Activated CD8-positive, alpha-beta memory T cell treated with anti-CD3 and anti-CD28 coated beads for 36 hours (primary cell): ENCODE data around the gene COL23A1. TPM values are rescaled to one million over a fixed set of nuclear protein-coding genes. Genes with fewer than 3 reads are reported as not detected.

ENCODE experiments used
- CTCF ChIA-PET: fragments of 350-600 bp; sonication (Branson Sonifier 250); formaldehyde crosslinking; loops from one replicate; lab custom pipeline; 2021; ENCODE audit warnings: antibody characterized with exemption; lab: Charles Lee
- POLR2A ChIA-PET: fragments of 350-600 bp; sonication (Branson Sonifier 250); formaldehyde crosslinking; loops from one replicate; lab custom pipeline; 2021; ENCODE audit warnings: antibody characterized with exemption; lab: Charles Lee
- total RNA-seq, 2 experiments: library from RNA; stranded (reverse); gene quantifications; one replicate each; pipeline ENCODE4 v1.2.3, GENCODE V29; 2021

COL23A1 gene
- total RNA-seq, 2 experiments from 2014 or later, result 0.11 to 0.13 TPM

- CTCF ChIA-PET, result no interaction called here
- POLR2A ChIA-PET, result no interaction called here
These were observed 156.0 kb downstream of the COL23A1 start for GRCh38 chr5:178434016-178434761.

DNA sequence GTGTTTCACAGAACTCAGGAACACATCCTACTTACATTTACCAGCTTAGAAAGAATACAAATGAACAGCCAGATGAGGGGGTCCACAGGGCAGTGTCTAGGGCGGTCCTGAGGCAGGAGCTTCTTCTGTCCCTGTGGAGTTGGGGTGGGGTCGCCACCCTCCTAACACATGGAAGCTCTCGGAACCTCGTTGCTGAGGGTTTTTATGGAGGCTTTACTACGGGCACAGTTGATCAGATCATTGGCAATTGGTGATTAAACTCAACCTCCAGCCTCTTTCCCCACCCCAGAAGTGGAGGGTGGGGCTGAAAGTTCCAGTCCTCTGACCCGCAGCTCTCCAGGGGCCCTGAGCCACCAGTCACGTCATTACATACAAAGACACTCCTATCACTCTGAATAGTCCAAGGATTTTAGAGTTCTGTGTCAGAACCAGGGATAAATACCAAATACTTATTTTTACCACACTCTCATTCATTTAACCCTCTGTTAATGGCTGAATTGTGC, 156.9 kb downstream of the COL23A1 start:
- CTCF ChIA-PET, result no interaction called here
- POLR2A ChIA-PET, result no interaction called here

DNA sequence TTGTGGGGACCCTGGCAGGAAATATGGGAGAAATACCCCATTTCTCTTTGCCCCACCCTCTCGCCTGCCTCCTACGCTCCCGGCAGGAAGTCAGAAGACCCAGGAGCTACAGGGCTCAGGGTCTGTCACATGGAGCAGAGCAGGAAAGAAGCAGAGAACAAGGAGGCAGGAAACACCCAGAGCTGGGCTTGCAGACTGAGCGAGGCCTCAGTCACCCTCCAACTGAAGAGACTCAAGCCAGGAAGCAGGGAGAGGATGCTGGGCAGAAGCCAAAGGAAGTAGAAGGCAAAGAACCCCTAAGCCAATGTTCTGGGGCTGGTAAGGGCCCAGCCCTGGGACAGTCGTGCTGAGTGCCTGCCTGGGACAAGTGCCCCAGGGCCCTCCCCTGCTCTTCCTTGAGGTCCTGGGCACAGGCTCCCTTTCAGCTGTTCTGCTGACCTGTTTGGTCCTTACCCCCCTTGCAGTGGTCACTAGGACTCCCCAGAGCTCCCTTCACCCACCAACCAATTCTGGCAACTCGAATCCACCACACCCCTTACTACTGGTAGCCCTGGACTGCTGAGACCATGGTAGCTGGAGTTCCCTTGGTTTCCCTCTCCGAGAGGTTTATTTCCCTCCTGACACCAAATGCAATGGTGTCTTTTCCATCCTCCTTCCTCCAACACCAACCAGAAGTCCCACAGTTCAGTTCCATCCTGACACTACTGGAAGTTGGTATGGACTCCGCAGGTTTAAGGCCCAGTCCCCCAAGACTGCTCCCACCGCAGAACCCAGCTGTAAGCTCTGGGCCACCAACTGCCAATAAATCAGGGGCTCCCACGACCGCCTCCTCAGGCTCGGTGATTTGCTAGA, 157.5 kb downstream of the COL23A1 start:
- ChIA-PET CTCF (no interaction called here), POLR2A (no interaction called here)

DNA sequence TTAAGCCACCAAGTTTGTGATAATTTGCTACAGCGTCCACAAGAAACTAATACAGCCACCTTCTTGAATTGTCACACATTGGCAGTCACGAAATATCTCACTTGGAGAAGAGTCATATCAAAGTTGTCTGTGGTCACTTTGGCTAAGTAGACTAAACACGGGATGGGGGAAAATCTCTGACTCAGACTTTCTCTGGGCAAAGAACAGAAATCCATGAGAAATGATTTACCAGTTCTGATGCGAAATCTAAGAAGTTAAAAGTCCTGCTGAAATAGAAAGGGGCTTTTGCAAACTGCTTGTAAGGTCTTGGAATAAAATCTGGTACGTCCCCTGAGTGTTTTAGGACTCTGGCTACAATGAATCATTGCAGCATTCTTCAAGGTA, 158.4 kb downstream of the COL23A1 start:
- POLR2A ChIA-PET, result no interaction called here
- CTCF ChIA-PET, result no interaction called here

- CTCF ChIA-PET, result no interaction called here
- POLR2A ChIA-PET, result no interaction called here
These were observed 159.0 kb downstream of the COL23A1 start for GRCh38 chr5:178431063-178431781.

DNA sequence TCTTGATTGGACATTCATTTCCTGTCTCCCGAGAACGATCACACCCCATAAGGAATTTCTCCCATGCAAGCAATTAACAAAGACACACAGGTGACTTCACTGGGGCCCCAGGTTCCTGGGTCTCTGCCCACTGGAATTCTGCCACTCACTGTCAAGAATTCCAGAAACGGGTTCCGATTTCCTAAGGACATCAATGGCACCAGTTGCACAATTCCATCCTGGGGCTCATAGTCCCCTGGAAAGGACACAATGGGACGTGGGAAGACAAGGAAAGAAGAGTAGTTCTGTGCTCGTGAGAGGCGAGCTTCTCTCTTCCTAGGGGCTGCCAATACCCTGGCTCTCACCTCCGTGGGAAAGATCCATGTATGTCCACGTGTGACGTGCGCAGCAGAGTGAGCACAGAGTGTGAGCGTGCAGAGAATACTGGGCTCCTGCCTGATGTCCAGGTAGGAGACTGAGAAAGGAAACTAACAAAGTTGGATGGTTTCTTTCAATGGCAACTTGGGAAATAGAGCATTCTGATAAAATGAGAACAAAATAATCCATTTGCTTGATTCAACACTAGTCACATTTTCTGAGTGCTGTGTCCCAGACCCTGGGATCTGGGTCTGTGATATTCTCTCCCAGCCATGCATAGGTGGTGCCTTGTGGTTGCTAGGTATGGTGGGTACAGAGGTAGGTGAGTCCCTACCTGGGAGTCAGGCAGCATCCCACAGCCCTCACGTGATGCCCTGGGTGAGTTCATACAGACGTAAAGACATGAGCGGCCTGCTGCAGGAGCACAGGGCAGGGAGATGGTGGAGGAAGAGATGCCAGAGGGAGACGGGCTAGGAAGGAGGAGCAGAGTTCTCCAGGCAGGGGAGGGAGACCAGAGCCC, 159.8 kb downstream of the COL23A1 start:
- CTCF ChIA-PET, result no interaction called here
- POLR2A ChIA-PET, result no interaction called here

DNA sequence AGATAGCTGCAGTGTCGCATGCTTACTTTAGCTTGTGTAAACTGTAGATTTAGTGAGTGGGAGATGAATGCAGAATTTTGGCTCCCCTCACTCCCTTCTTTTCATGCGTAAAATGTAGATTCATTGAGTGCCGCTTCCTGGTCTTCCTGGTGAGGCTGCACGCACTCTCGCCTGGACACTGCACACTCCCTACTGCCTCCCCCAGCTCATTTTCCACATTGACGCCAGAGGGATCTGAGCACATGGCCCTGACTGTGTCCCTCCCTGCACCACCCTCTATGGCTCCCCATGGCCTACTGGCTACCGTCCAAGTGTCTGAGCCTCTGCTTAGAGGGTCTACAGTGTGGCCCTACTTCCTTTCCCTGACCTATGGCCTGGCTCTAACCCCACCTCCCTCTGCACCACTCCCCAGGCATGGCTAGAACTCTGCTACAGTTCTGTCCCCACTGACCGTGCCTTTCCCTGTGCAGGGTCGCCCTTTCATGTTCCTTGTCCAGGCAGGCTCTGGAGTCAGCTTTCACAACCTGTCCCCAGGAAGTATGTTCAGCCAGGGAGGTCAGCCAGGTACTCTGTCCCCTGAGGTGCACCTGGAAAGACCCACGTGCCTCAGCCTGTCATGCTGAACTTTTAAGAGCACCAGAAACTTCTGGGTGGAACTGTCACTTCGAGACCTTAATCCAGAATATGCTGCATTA, 160.6 kb downstream of the COL23A1 start:
- ChIA-PET CTCF (interaction anchor here (0.8 kb wide), 1 partner anchor 9 kb away, joined by 3 read pairs; no protein-coding TSS in a partner anchor), POLR2A (no interaction called here)

DNA sequence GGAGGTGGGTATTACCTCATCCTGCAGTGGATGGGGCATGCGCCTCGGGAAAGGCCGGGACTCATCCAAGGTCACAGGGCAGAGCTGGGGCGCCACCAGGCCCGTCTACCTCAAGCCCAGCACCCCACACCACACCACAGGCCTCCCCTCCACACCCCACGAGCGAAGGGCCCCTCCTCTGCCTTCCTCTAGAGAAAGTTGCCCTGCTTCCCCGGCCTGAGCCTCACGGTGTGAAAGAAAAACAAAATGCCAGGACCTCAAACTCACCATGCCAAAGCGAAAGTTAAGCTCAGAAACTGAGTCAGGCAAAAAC, 161.1 kb downstream of the COL23A1 start:
- POLR2A ChIA-PET, result no interaction called here
- CTCF ChIA-PET, result interaction anchor here (0.8 kb wide), 1 partner anchor 9 kb away, joined by 3 read pairs; no protein-coding TSS in a partner anchor

GRCh38 chr5:178428341-178429155, 161.6 kb downstream of the COL23A1 start:
- POLR2A ChIA-PET, result no interaction called here
- CTCF ChIA-PET, result no interaction called here

- ChIA-PET CTCF (no interaction called here), POLR2A (no interaction called here)
These were observed 162.5 kb downstream of the COL23A1 start for GRCh38 chr5:178427576-178428197.

DNA sequence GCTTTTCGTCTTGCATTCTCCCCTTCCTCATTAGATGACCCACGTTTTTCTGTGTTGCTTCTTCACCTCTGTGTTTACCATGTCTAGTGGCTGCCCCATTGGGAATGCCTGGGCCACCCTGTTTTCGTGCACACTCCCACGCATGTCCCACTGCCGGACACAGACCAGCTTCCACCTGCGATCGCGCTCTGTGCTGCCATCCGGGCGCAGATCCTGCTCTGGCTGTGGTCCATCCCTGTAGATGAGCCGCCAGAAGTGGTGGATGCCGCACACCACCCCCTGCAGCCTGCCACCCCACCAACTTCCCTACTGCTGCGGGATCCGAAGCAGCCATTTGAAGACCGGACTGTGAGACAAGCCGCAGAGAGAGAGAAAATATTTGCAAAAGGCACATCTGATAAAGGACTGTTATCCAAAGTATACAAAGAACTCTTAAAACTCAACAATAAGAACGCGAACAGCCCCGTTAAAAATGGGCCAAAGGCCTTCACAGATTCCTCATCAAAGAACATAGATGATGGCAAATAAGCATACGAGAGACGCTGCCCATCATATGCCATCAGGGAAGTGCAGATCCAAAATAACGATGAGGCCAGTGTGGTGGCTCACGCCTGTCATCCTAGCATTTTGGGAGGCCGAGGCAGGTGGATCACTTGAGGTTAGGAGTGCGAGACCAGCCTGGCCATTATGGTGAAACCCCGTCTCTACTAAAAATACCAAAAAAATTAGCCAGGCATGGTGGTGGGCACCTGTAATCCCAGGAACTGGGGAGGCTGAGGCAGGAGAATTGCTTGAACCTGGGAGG, 163.7 kb downstream of the COL23A1 start:
- POLR2A ChIA-PET, result no interaction called here
- CTCF ChIA-PET, result no interaction called here

- ChIA-PET CTCF (no interaction called here), POLR2A (no interaction called here)
These were observed 164.5 kb downstream of the COL23A1 start for GRCh38 chr5:178425621-178426068.

GRCh38 chr5:178424810-178425177, 165.4 kb downstream of the COL23A1 start:
- CTCF ChIA-PET, result no interaction called here
- POLR2A ChIA-PET, result no interaction called here

DNA sequence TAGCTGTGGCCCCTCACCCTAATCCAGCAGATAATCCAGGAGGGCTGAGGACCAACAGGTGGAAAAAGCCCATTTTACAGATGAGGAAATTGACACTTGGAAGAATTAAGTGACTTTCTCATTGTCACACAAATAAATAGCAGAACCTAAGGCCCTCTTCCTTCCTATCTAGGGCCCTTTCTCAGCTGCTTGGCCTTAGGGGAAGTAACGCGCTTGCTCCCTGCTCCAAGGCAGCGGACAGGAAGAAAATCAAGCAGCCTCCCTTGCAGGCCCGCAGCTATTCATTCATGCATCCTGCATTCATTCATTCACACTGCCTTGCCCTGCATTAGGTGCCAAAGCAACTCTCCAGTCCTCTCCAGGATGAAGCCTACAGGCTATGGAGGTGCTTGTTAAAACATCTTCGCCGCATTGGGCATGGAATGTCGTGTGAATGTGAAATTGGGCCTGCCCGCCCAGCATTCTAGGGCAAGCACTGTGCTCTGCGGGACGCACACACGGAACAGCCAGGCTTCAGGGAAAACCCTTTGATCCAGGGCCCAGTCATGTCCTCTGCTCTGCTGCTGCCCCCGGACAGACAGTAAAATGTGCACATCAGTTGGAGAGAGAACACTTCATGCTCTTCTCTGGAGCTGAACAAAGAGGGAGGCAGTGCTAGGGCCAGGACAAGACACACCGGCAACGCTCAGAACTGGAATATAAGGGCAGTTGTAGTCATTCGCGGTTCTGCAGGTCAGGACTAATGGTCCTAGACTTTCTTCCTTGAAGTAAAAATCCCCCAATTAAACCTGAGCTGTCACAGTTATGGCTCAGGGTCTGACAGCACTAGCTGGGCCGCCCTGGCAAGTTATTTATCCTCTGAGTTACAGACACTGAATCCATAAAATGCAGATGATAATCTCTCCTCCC, 166.0 kb downstream of the COL23A1 start:
- ChIA-PET CTCF (no interaction called here), POLR2A (no interaction called here)

- ChIA-PET POLR2A (no interaction called here), CTCF (no interaction called here)
These were observed 166.8 kb downstream of the COL23A1 start for GRCh38 chr5:178423431-178423830.
